ENCODE measurements around the gene TFDP1.

Gene TFDP1

GRCh38 chr13:113628291-113629270 is 44.0 kb downstream of the TFDP1 start:
- DNase-seq (ENCODE audit: low read depth, low spot score), result no peak
- H3K27ac ChIP-seq, result no peak overlapping the region

- no peak for DNase-seq (ENCODE audit: low read depth, low spot score)
- no peak overlapping the region for H3K27ac ChIP-seq
Observed at GRCh38 chr13:113629866-113630265, 45.3 kb downstream of the TFDP1 start.

- no peak for DNase-seq (ENCODE audit: low read depth, low spot score)
- H3K27ac ChIP-seq, result no peak overlapping the region
Observed at GRCh38 chr13:113630296-113630695, 45.7 kb downstream of the TFDP1 start.

- H3K27ac ChIP-seq, result no peak overlapping the region
- DNase-seq (ENCODE audit: low read depth, low spot score), result no peak
Observed at GRCh38 chr13:113630804-113631203, 46.3 kb downstream of the TFDP1 start.

- DNase-seq (ENCODE audit: low read depth, low spot score), result no peak
- H3K27ac ChIP-seq, result no peak overlapping the region
Observed at GRCh38 chr13:113631341-113632095, 47.0 kb downstream of the TFDP1 start.

GRCh38 chr13:113632706-113633484 is 48.3 kb downstream of the TFDP1 start:
- DNase-seq (ENCODE audit: low read depth, low spot score), result no peak
- no peak overlapping the region for H3K27ac ChIP-seq

- no peak overlapping the region for H3K27ac ChIP-seq
Observed at GRCh38 chr13:113633485-113633873, 48.9 kb downstream of the TFDP1 start.

GRCh38 chr13:113634279-113635047 is 49.9 kb downstream of the TFDP1 start:
- no peak overlapping the region for H3K27ac ChIP-seq
- no peak for DNase-seq (ENCODE audit: low read depth, low spot score)

More at GRCh38 chr13:113633485-113633873, 48.9 kb downstream of the TFDP1 start:
- no peak for DNase-seq (ENCODE audit: low read depth, low spot score)

GRCh38 chr13:113635048-113635420 is 50.5 kb downstream of the TFDP1 start:
- no peak for DNase-seq (ENCODE audit: low read depth, low spot score)
- no peak overlapping the region for H3K27ac ChIP-seq

- no peak for DNase-seq (ENCODE audit: low read depth, low spot score)
- no peak overlapping the region for H3K27ac ChIP-seq
Observed at GRCh38 chr13:113635709-113636108, 51.2 kb downstream of the TFDP1 start.

GRCh38 chr13:113636266-113636963 is 51.9 kb downstream of the TFDP1 start:
- DNase-seq (ENCODE audit: low read depth, low spot score), result no peak
- no peak overlapping the region for H3K27ac ChIP-seq

GRCh38 chr13:113637262-113638160 is 53.0 kb downstream of the TFDP1 start:
- H3K27ac ChIP-seq, result no peak overlapping the region
- DNase-seq (ENCODE audit: low read depth, low spot score), result no peak

- no peak overlapping the region for H3K27ac ChIP-seq
- DNase-seq (ENCODE audit: low read depth, low spot score), result no peak
Observed at GRCh38 chr13:113638173-113638746, 53.7 kb downstream of the TFDP1 start.

GRCh38 chr13:113638806-113639205 is 54.3 kb downstream of the TFDP1 start:
- no peak for DNase-seq (ENCODE audit: low read depth, low spot score)
- H3K27ac ChIP-seq, result no peak overlapping the region

- DNase-seq (ENCODE audit: low read depth, low spot score), result no peak
- H3K27ac ChIP-seq, result no peak overlapping the region
Observed at GRCh38 chr13:113639616-113640262, 55.2 kb downstream of the TFDP1 start.

- H3K27ac ChIP-seq, result no peak overlapping the region
- no peak for DNase-seq (ENCODE audit: low read depth, low spot score)
Observed at GRCh38 chr13:113641426-113641825, 56.9 kb downstream of the TFDP1 start.

- H3K27ac ChIP-seq, result no peak overlapping the region
- DNase-seq (ENCODE audit: low read depth, low spot score), result no peak
Observed at GRCh38 chr13:113642563-113642962, 58.0 kb downstream of the TFDP1 start.

Data from epithelial cell of prostate (primary cell).